ENCODE data around the gene HEPH. TPM values are rescaled to one million over a fixed set of nuclear protein-coding genes. Genes with fewer than 3 reads are reported as not detected.

HEPH gene
- total RNA-seq, 4 donors from 2014 or later: 35.7 to 84.9 (median 76.8) TPM

GRCh38 chrX:66142351-66142750 lies 21.7 kb upstream of the HEPH start:
- no peak overlapping the region for H3K27ac ChIP-seq (replicated peaks in 1 of 4)
- no peaks in the 10 kb centered on the region for H3K4me1 ChIP-seq
- no peaks in the 10 kb centered on the region for H3K36me3 ChIP-seq
- TF ChIP-seq POLR2AphosphoS5 (IDR thresholded peaks at IDR 0.05) (no peak), CTCF (IDR thresholded peaks at IDR 0.05) (no peak), POLR2A (IDR thresholded peaks at IDR 0.05; ENCODE audit: low read depth) (no peak), EP300 (IDR thresholded peaks at IDR 0.05) (no peak)
- 88% methylated on average over 1 of the region's 1 CpG for WGBS
- intact Hi-C loops (cut with DNase I): no loop called here
- no peaks in the 10 kb centered on the region for H3K27me3 ChIP-seq
- H3K4me3 ChIP-seq: no peak overlapping the region
- H3K9me3 ChIP-seq: no peaks in the 10 kb centered on the region
- DNase-seq (ENCODE audit: extremely low spot score): no peak

- Histone ChIP-seq H3K27me3 (no peaks in the 10 kb centered on the region), H3K4me1 (no peaks in the 10 kb centered on the region), H3K4me3 (no peak overlapping the region), H3K36me3 (no peaks in the 10 kb centered on the region), H3K27ac (replicated peaks in 1 of 4) (no peak overlapping the region), H3K9me3 (no peaks in the 10 kb centered on the region)
- 46% methylated on average over 2 of the region's 2 CpGs for WGBS
- DNase-seq (ENCODE audit: extremely low spot score): no peak
- intact Hi-C loops (cut with DNase I): no loop called here
- TF ChIP-seq POLR2AphosphoS5 (IDR thresholded peaks at IDR 0.05) (no peak), CTCF (IDR thresholded peaks at IDR 0.05) (no peak), EP300 (IDR thresholded peaks at IDR 0.05) (no peak), POLR2A (IDR thresholded peaks at IDR 0.05; ENCODE audit: low read depth) (no peak)
These were observed 19.8 kb upstream of the HEPH start for GRCh38 chrX:66144258-66144657.

GRCh38 chrX:66149519-66149918 lies 14.5 kb upstream of the HEPH start:
- Histone ChIP-seq H3K4me1 (no peaks in the 10 kb centered on the region), H3K27me3 (no peaks in the 10 kb centered on the region), H3K36me3 (no peaks in the 10 kb centered on the region), H3K27ac (replicated peaks in 1 of 4) (no peak overlapping the region), H3K4me3 (no peak overlapping the region), H3K9me3 (no peaks in the 10 kb centered on the region)
- TF ChIP-seq POLR2A (IDR thresholded peaks at IDR 0.05; ENCODE audit: low read depth): no peak
- TF ChIP-seq POLR2AphosphoS5 (IDR thresholded peaks at IDR 0.05): no peak
- TF ChIP-seq EP300 (IDR thresholded peaks at IDR 0.05): no peak
- TF ChIP-seq CTCF (IDR thresholded peaks at IDR 0.05): no peak
- 84% methylated on average over 1 of the region's 1 CpG for WGBS
- DNase-seq (ENCODE audit: extremely low spot score): no peak
- intact Hi-C loops (cut with DNase I): no loop called here

GRCh38 chrX:66150163-66150562 lies 13.9 kb upstream of the HEPH start:
- H3K27ac ChIP-seq (replicated peaks in 1 of 4): no peak overlapping the region
- no peak overlapping the region for H3K4me3 ChIP-seq
- H3K4me1 ChIP-seq: no peaks in the 10 kb centered on the region
- H3K9me3 ChIP-seq: no peaks in the 10 kb centered on the region
- DNase-seq (ENCODE audit: extremely low spot score): no peak
- intact Hi-C loops (cut with DNase I): no loop called here
- TF ChIP-seq POLR2A (IDR thresholded peaks at IDR 0.05; ENCODE audit: low read depth) (no peak), CTCF (IDR thresholded peaks at IDR 0.05) (no peak), EP300 (IDR thresholded peaks at IDR 0.05) (no peak), POLR2AphosphoS5 (IDR thresholded peaks at IDR 0.05) (no peak)
- H3K36me3 ChIP-seq: no peaks in the 10 kb centered on the region
- no peaks in the 10 kb centered on the region for H3K27me3 ChIP-seq

GRCh38 chrX:66162331-66162822 lies 1.7 kb upstream of the HEPH start:
- intact Hi-C loops (cut with DNase I): no loop called here
- no peak for DNase-seq (ENCODE audit: extremely low spot score)
- peaks cover 0 to 22% (median 6%) of the 10 kb centered on the region in 4 donors for H3K4me1 ChIP-seq
- 55% methylated on average over 1 of the region's 2 CpGs for WGBS
- H3K9me3 ChIP-seq: no peaks in the 10 kb centered on the region
- no peak overlapping the region for H3K4me3 ChIP-seq
- H3K36me3 ChIP-seq: no peaks in the 10 kb centered on the region
- H3K27me3 ChIP-seq: no peaks in the 10 kb centered on the region
- H3K27ac ChIP-seq (replicated peaks in 1 of 4): no peak overlapping the region
- TF ChIP-seq CTCF (IDR thresholded peaks at IDR 0.05): no peak
- no peak for TF ChIP-seq EP300 (IDR thresholded peaks at IDR 0.05)
- TF ChIP-seq POLR2AphosphoS5 (IDR thresholded peaks at IDR 0.05): no peak
- no peak for TF ChIP-seq POLR2A (IDR thresholded peaks at IDR 0.05; ENCODE audit: low read depth)

Data from esophagus muscularis mucosa (tissue), 4 donors.